Measurements from ENCODE around the gene CRIP1.

The CRIP1 gene

GRCh38 chr14:105452963-105453362 lies 33.7 kb upstream of the CRIP1 start:
- DNase-seq = no peak

- DNase-seq = no peak
Measured at GRCh38 chr14:105453847-105454246, 32.8 kb upstream of the CRIP1 start.

GRCh38 chr14:105455086-105455640 lies 31.5 kb upstream of the CRIP1 start:
- DNase-seq = no peak

GRCh38 chr14:105455766-105456660 lies 30.7 kb upstream of the CRIP1 start:
- no peak for DNase-seq

DNA sequence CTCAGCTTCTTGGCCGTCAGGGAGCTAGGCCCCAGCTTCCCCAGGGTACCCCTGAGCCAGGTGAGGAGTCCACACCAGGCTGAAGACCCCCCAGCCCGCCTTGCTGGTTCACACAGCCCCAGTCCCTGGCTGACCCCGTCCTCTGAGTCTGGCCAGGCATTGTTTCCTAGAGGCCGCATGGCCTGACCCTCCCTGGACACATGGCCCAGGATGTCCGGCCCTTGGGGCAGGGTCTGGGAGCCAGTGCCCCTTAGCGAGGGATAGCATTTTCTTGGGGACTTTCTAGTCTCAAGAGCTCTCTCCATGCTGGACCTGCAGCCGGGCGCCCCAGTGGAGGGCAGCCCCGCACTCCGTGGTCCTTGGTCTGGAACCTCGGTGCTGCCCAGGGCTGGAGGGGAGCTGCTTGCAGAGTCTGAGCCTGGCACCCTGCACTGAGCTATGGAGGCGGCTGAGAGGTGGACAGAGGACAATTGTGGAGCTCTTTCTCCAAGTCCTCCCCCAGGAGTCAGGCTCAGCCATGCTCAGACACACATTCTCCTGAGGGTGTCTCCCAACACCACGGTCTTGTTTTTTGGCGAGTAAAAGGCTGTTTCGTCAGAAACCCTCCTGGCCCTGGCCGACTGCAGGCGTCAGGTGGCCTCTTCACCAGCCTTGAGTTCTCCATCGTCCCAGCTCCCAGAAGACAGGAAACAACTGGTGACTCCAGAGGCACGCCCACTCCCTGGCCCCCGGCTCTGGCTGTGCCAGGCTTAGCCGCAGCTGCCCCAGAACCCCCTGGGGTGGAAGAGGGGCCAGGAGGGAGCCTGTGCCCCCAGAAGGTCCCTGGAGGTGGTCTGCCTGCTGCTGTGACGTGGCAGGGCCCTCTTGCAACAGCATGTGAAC lies 29.7 kb upstream of the CRIP1 start:
- DNase-seq = no peak

GRCh38 chr14:105458010-105458409 lies 28.7 kb upstream of the CRIP1 start:
- DNase-seq = no peak

DNA sequence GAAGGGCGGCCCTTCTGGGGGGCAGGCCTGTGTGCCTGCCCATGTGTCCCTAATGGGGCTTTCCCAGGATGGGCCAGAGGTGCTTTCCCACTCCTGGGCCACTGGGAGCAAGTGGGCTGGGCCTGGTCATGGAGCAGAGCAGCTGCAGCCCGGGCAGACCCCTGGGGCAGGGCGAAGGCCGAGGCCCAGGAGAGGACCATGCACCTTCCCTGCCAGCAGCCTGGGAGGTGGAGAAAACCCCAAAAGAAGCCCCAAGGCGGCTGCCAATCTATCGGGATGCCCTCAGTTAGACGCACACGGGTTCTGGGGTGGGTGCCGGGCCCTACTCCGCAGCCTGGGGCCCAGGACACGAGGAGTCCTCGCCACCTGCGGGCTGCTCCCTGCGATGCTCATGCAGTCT lies 28.1 kb upstream of the CRIP1 start:
- DNase-seq = no peak

DNA sequence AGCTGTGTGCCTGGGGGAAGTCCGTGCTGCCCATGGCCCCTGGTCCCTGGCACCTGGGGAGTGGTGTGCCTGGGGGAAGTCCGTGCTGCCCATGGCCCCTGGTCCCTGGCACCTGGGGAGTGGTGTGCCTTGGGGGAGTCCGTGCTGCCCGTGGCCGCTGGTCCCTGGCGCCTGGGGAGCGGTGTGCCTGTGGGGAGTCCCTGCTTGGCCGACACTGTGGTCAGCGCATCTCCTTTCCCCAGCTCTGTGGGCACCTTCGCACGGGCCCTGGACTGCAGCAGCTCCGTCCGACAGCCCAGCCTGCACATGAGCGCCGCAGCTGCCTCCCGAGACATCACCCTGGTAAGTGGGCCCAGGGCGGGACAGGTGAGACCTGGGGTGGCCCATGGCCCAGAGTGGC lies 26.6 kb upstream of the CRIP1 start:
- DNase-seq = no peak

- no peak for DNase-seq
Measured at GRCh38 chr14:105460616-105461015, 26.1 kb upstream of the CRIP1 start.

- DNase-seq = no peak
Measured at GRCh38 chr14:105461903-105462302, 24.8 kb upstream of the CRIP1 start.

- no peak for DNase-seq
Measured at GRCh38 chr14:105464501-105464900, 22.2 kb upstream of the CRIP1 start.

- DNase-seq = no peak
Measured at GRCh38 chr14:105465209-105466031, 21.3 kb upstream of the CRIP1 start.

DNA sequence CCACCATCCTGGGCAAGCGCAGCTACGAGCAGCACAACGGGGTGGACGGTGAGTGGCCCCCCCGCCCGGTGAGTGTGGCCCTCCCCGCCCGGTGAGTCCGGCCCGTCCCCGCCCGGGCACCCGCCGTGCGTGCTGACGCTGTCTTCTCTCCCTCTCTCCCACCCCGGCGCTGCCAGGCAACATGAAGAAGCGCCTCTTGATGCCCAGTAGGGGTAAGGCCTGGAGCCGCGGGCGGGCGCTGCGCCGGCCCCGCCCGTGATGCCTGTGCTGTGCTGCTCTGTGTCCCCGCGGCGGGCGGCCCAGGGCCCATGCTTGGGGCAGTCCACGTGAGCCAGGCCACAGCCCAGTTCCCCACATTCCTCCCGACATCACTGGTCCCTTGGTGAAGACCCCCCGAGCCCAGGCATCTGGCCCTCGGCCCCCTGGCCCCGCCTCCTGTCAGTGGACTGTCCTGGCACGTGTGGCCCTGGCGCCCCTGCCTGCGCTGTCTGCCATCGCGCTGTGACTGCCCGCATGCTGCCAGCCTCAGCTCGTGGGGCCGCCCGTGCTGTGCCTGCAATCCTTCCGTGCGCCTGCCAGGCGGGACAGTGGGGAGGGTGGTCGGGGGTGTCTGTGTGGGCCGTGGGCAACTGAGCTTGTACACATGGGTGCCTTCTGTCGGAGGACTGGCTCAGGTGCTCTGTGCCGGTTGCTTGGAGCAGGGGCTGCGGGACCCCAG lies 20.0 kb upstream of the CRIP1 start:
- no peak for DNase-seq

GRCh38 chr14:105467249-105467941 lies 19.3 kb upstream of the CRIP1 start:
- no peak for DNase-seq

DNA sequence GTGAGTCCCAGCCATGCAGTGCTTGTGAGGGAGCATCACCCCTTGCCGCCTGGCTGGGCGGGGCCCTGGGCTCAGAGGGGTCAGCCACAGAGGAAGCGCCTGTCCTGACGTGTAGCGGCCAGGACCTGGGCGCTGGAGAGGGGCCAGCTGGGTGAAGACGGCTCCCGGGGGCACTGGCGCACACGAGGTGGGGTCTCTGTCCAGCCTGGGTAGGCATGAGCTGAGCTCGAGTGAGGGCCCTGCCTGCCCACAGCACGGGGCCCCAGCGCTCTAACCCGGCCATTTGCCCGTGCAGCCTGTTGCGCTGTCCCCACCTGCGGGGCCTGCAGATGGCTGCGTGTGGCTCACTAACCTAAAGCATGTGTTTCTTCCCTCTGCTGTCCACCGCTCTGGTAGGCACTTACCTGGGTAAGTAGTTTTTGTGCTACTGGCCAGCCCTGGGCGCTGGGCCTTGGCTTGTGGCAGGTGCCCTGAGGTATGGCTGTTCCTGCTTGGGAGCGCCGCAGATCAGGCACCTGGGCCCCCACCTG lies 18.7 kb upstream of the CRIP1 start:
- DNase-seq = no peak

DNA sequence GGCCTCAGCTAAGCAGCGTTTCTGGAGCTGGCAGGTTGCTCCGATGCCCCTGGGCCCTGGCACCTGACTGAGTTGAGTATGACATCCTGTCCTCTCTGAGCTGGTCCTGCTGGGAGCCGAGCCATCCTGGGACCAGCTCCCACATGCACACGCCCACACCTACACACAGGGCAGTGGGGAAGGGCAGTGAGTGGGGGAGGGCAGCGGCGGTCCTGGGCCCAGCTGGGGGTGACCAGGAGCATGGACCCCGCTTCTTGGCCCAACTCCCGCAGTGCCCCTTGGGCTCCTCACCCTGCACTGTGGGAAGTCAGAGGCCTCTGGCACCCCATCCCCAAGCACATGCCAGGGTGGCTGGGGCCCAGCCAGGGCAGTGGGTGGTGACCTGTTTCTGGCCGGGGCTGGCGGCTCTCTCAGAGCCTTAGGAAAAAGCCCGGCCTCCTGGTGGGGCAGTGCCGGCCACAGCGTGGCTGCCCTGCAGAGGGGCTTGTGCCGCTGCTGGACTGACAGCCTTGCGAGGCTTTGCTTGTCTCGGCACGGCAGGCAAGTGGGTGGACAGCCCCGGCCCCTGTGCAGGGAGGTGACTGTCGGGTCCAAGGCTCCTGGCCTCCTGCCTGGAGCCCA lies 18.0 kb upstream of the CRIP1 start:
- DNase-seq = no peak

- DNase-seq = no peak
Measured at GRCh38 chr14:105469456-105470349, 17.0 kb upstream of the CRIP1 start.

- DNase-seq = no peak
Measured at GRCh38 chr14:105470350-105471296, 16.1 kb upstream of the CRIP1 start.

All from OCI-M1 (cell line).